Spleen (tissue), 11 donors: ENCODE data around the gene TBCD. TPM values are rescaled to one million over a fixed set of nuclear protein-coding genes. Genes with fewer than 3 reads are reported as not detected.
A peak's percentile ranks its signal among the peaks of the same experiment; 100 is the strongest.
"Not testable (repeated sequence)": the region's sequence is repeated elsewhere in the genome, so short reads cannot be mapped to it uniquely, and the experiment has no call there.

ENCODE experiments used
- DNase-seq: peaks from one replicate; pipeline ENCODE4 v3.0.0-alpha.2; 2020
- H3K27ac ChIP-seq, 8 donors: fragments of 200-600 bp; sonication (generic) in 7 of 8; 1 replicate in 4 of 8; 2 replicates in 4 of 8; pipeline versions ENCODE4 v1.5.0 to v1.8.0; 2016 to 2021; ENCODE audit warnings: inconsistent platforms in 4 of 8, mild to moderate bottlenecking in 4 of 8, moderate library complexity in 1 of 8
- H3K27me3 ChIP-seq, 7 donors: fragments of 200-600 bp; sonication (generic) in 6 of 7; replicated peaks in 1 of 7; 1 replicate in 4 of 7; 2 replicates in 3 of 7; pipeline versions ENCODE4 v1.5.0 to v1.8.0; 2016 to 2021; ENCODE audit warnings: inconsistent platforms in 3 of 7, mild to moderate bottlenecking in 1 of 7
- H3K36me3 ChIP-seq, 6 donors: fragments of 200-600 bp; sonication (generic) in 5 of 6; 1 replicate in 4 of 6; 2 replicates in 2 of 6; pipeline versions ENCODE4 v1.5.0 to v1.8.0; 2016 to 2021; ENCODE audit warnings: inconsistent platforms in 2 of 6
- H3K4me1 ChIP-seq, 6 donors: fragments of 200-600 bp; sonication (generic) in 5 of 6; 1 replicate in 3 of 6; 2 replicates in 3 of 6; pipeline versions ENCODE4 v1.5.0 to v1.8.0; 2016 to 2021; ENCODE audit warnings: inconsistent platforms in 3 of 6
- H3K4me3 ChIP-seq, 8 donors: fragments of 200-600 bp; sonication (generic) in 7 of 8; 1 replicate in 4 of 8; 2 replicates in 4 of 8; pipeline versions ENCODE4 v1.5.0 to v1.8.0; 2016 to 2021; ENCODE audit warnings: inconsistent platforms in 4 of 8, mild to moderate bottlenecking in 4 of 8, moderate library complexity in 2 of 8
- H3K9me3 ChIP-seq, 8 donors: fragments of 200-600 bp; sonication (generic) in 7 of 8; 1 replicate in 4 of 8; 2 replicates in 4 of 8; pipeline versions ENCODE4 v1.5.0 to v1.8.0; 2016 to 2021; ENCODE audit warnings: inconsistent platforms in 4 of 8
- CTCF ChIP-seq, 11 experiments: fragments of 200-600 bp in 7 of 11; fragments of 450-650 bp in 4 of 11; sonication (generic) in 4 of 11; IDR thresholded peaks in 8 of 11; conservative IDR thresholded peaks in 3 of 11; 1 replicate in 7 of 11; 2 replicates in 4 of 11; pipeline versions ENCODE4 v1.4.0 to v1.8.0; 2016 to 2021; ENCODE audit warnings: antibody characterized with exemption in 11 of 11, inconsistent platforms in 4 of 11, mild to moderate bottlenecking in 1 of 11
- POLR2A ChIP-seq, 3 donors: fragments of 450-650 bp; IDR thresholded peaks; one replicate each; pipeline ENCODE4 v1.5.1; 2017; ENCODE audit warnings: antibody characterized with exemption in 3 of 3, mild to moderate bottlenecking in 1 of 3
- POLR2AphosphoS5 ChIP-seq, 3 donors: sonication (generic); formaldehyde crosslinking; IDR thresholded peaks; one replicate each; pipeline ENCODE4 v1.5.1; 2017; ENCODE audit warnings: antibody characterized with exemption in 3 of 3
- WGBS, 5 donors: extraction: QIAGEN DNeasy Blood & Tissue Kit in 3 of 5; methylation state at CpG; one replicate each; pipeline versions ENCODE4 v1.1.5 to v1.1.7; 2013 to 2018; 5-methylcytosine and 5-hydroxymethylcytosine counted together
- intact Hi-C: fragments of 100-400 bp; cut with DNase I; formaldehyde crosslinking; loops from one replicate; pipeline ENCODE4 v1.15.0; 2023; ENCODE audit warnings: low total_unique reads
- polyA plus RNA-seq, 3 donors: library from polyadenylated mRNA; stranded (reverse); fragments of 200-250 nt; gene quantifications; one replicate each; pipeline ENCODE4 v1.2.1, GENCODE V29; 2013
- total RNA-seq, 7 donors: library from RNA; depleted of rRNA in 3 of 7; stranded (reverse); fragments of >200 nt in 3 of 7; fragmentation: NEBNext Ultra II Directional in 4 of 7; extraction: Animal tissue kit (Norgen Biotek cat#: 25700) in 4 of 7; gene quantifications; one replicate each; pipeline versions ENCODE4 v1.1.0 to v1.2.1, GENCODE V29; 2016 to 2021
- donor health status: healthy with polysubstance abuse.
- donor health status: DM: no; HTN: no; CAD: no; lungs with moderate emphysema.
- donor health status: DM: no; HTN: no; CAD: no.
- donor health status: Bipolar disorder and iron deficiency.
- donor health status: healthy.
- donor health status: DM: no; HTN: no; CAD: no.
- donor health status: DM: yes; HTN: yes; CAD: no.

TBCD gene
- total and polyA plus RNA-seq, 10 donors: 55.6 to 207 (median 108) TPM

DNA sequence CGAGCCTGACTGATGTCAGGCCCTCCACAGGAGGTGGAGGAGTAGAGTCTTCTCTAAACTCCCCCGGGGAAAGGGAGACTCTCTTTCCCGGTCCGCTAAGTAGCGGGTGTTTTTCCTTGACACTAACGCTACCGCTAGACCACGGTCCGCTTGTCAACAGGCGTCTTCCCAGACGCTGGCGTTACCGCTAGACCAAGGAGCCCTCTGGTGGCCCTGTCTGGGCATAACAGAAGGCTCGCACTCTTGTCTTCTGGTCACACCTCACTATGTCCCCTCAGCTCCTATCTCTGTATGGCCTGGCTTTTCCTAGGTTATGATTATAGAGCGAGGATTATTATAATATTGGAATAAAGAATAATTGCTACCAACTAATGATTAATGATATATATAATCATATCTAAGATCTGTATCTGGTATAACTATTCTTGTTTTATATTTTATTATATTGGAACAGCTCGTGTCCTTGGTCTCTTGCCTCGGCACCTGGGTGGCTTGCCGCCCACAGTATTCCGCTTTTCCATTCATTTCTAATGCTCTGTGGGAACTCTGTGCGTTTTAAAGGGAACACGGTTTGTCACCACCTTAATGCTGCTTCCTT is 26.0 kb downstream of the TBCD start:
- DNase-seq, H3K27ac ChIP-seq, intact Hi-C loops, H3K4me3 ChIP-seq, H3K9me3 ChIP-seq, H3K27me3 ChIP-seq: not testable (repeated sequence)
- Histone ChIP-seq H3K4me1 (peaks cover 4 to 63% (median 45%) of the 10 kb centered on the region in 6 donors), H3K36me3 (peaks cover 0 to 30% (median 3%) of the 10 kb centered on the region in 6 donors)
- WGBS, 5 donors: 70 to 85% (median 84%) methylated on average over 16 to 21 of the region's 21 CpGs
- peak in 5 of 11 experiments; percentile 21 to 57 (median 52) for TF ChIP-seq CTCF (IDR thresholded peaks at IDR 0.05 in 8 of 11, conservative IDR thresholded peaks at IDR 0.05 in 3 of 11)

- 82 to 92% (median 87%) methylated on average over 23 of the region's 23 CpGs for WGBS, 5 donors
- Histone ChIP-seq H3K27me3 (no peaks in the 10 kb centered on the region), H3K27ac (peak overlapping the region in 3 of 8 donors; percentile 33 to 53 (median 48)), H3K9me3 (no peaks in the 10 kb centered on the region), H3K4me3 (no peak overlapping the region), H3K36me3 (peaks cover 0 to 38% (median 15%) of the 10 kb centered on the region in 6 donors), H3K4me1 (peaks cover 4 to 63% (median 44%) of the 10 kb centered on the region in 6 donors)
- TF ChIP-seq POLR2A (IDR thresholded peaks at IDR 0.05) (no peak), CTCF (IDR thresholded peaks at IDR 0.05 in 8 of 11, conservative IDR thresholded peaks at IDR 0.05 in 3 of 11) (no peak), POLR2AphosphoS5 (IDR thresholded peaks at IDR 0.05) (peak in 1 of 3 donors; percentile 24)
- intact Hi-C loops: no loop called here
- no peak for DNase-seq
These were observed 27.7 kb downstream of the TBCD start for GRCh38 chr17:82779541-82779940.

DNA sequence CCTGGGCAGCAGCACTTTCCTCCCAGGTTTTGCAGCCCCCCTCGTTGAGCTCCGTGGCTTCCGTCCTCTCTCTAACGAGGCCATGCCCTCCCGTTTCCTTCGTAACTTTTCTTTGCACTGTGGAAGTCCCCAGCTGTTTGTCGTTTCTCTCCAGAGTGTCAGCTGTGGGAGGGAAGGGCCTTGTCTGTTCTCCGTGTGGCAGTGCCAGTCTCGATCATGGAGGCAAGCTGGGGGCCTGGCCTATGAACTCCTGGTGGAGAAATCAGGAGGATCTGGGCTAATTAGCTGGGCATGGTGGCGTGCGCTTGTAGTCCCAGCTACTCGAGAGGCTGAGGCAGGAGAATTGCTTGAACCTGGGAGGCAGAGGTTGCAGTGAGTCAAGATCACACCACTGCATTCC is 28.3 kb downstream of the TBCD start:
- H3K27ac ChIP-seq: peak overlapping the region in 5 of 8 donors; percentile 30 to 53 (median 41)
- H3K4me1 ChIP-seq: peaks cover 4 to 57% (median 37%) of the 10 kb centered on the region in 6 donors
- no peaks in the 10 kb centered on the region for H3K9me3 ChIP-seq
- H3K27me3 ChIP-seq: no peaks in the 10 kb centered on the region
- WGBS, 5 donors: 63 to 81% (median 67%) methylated on average over 12 of the region's 12 CpGs
- DNase-seq: no peak
- peaks cover 0 to 42% (median 17%) of the 10 kb centered on the region in 6 donors for H3K36me3 ChIP-seq
- intact Hi-C loops: loop anchor here (5.0 kb wide), 2 partner anchors 72 to 137 kb away; no protein-coding TSS in a partner anchor
- TF ChIP-seq POLR2AphosphoS5 (IDR thresholded peaks at IDR 0.05) (peak in 2 of 3 donors; percentile 15 to 47), POLR2A (IDR thresholded peaks at IDR 0.05) (no peak), CTCF (IDR thresholded peaks at IDR 0.05 in 8 of 11, conservative IDR thresholded peaks at IDR 0.05 in 3 of 11) (peak in 1 of 11 experiments; percentile 10)
- H3K4me3 ChIP-seq: no peak overlapping the region
